Neutrophil (primary cell): ENCODE results near the gene SLFN11.
"Not testable (repeated sequence)": the region's sequence is repeated elsewhere in the genome, so short reads cannot be mapped to it uniquely, and the experiment has no call there.

Experiments used
- H3K27ac ChIP-seq: fragments of 200-600 bp; sonication (generic); 2 replicates; pipeline ENCODE4 v1.5.1; 2016; ENCODE audit warnings: mild to moderate bottlenecking, moderate library complexity
- H3K27me3 ChIP-seq: fragments of 200-600 bp; sonication (generic); 2 replicates; pipeline ENCODE4 v1.6.0; 2016; ENCODE audit warnings: mild to moderate bottlenecking
- H3K36me3 ChIP-seq: fragments of 200-600 bp; sonication (generic); 2 replicates; pipeline ENCODE4 v1.5.1; 2017
- H3K4me1 ChIP-seq, 2 experiments: fragments of 200-600 bp in 1 of 2; sonication (generic) in 1 of 2; 1 replicate in 1 of 2; 2 replicates in 1 of 2; pipeline versions ENCODE4 v1.5.1 to v1.6.1; 2013 to 2016; ENCODE audit warnings: low read depth in 1 of 2, low read length in 1 of 2, mild to moderate bottlenecking in 1 of 2, moderate library complexity in 1 of 2; ENCODE audit not compliant: control insufficient read depth in 1 of 2, insufficient read depth in 1 of 2
- H3K4me3 ChIP-seq, 2 experiments: fragments of 200-600 bp in 1 of 2; sonication (generic) in 1 of 2; 1 replicate in 1 of 2; 2 replicates in 1 of 2; pipeline ENCODE4 v1.5.1; 2013 to 2016; ENCODE audit warnings: low read depth in 1 of 2, low read length in 1 of 2, mild to moderate bottlenecking in 1 of 2, moderate library complexity in 1 of 2
- H3K9me3 ChIP-seq: fragments of 200-600 bp; sonication (generic); 2 replicates; pipeline ENCODE4 v1.5.1; 2016
- TF ChIP-seq, protein P1 (sequence below): fragments of 200-600 bp; sonication (generic); IDR thresholded peaks from 2 replicates; pipeline ENCODE4 v1.5.1; 2016; ENCODE audit warnings: antibody characterized with exemption

SLFN11 gene

GRCh38 chr17:35315283-35315682, 58.1 kb downstream of the SLFN11 start:
- H3K4me1 ChIP-seq: peaks cover 13 to 18% of the 10 kb centered on the region in 2 experiments
- peaks cover 21% of the 10 kb centered on the region for H3K27me3 ChIP-seq
- TF ChIP-seq, protein P1, sequence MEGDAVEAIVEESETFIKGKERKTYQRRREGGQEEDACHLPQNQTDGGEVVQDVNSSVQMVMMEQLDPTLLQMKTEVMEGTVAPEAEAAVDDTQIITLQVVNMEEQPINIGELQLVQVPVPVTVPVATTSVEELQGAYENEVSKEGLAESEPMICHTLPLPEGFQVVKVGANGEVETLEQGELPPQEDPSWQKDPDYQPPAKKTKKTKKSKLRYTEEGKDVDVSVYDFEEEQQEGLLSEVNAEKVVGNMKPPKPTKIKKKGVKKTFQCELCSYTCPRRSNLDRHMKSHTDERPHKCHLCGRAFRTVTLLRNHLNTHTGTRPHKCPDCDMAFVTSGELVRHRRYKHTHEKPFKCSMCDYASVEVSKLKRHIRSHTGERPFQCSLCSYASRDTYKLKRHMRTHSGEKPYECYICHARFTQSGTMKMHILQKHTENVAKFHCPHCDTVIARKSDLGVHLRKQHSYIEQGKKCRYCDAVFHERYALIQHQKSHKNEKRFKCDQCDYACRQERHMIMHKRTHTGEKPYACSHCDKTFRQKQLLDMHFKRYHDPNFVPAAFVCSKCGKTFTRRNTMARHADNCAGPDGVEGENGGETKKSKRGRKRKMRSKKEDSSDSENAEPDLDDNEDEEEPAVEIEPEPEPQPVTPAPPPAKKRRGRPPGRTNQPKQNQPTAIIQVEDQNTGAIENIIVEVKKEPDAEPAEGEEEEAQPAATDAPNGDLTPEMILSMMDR: no peak
- no peaks in the 10 kb centered on the region for H3K36me3 ChIP-seq
- H3K4me3 ChIP-seq: no peak overlapping the region
- no peak overlapping the region for H3K27ac ChIP-seq
- H3K9me3 ChIP-seq: no peaks in the 10 kb centered on the region

GRCh38 chr17:35314415-35315216, 58.8 kb downstream of the SLFN11 start:
- no peak overlapping the region for H3K27ac ChIP-seq
- H3K36me3 ChIP-seq: no peaks in the 10 kb centered on the region

GRCh38 chr17:35313875-35314409, 59.5 kb downstream of the SLFN11 start:
- peak overlapping the region; percentile 70 to 71 for H3K4me3 ChIP-seq
- no peaks in the 10 kb centered on the region for H3K9me3 ChIP-seq
- no peaks in the 10 kb centered on the region for H3K36me3 ChIP-seq
- TF ChIP-seq, protein P1: no peak
- H3K4me1 ChIP-seq: peaks cover 13 to 18% of the 10 kb centered on the region in 2 experiments
- H3K27ac ChIP-seq: no peak overlapping the region
- peaks cover 23% of the 10 kb centered on the region for H3K27me3 ChIP-seq

More at GRCh38 chr17:35314415-35315216, 58.8 kb downstream of the SLFN11 start:
- Histone ChIP-seq H3K9me3 (no peaks in the 10 kb centered on the region), H3K4me1 (peaks cover 13 to 18% of the 10 kb centered on the region in 2 experiments), H3K4me3 (no peak overlapping the region), H3K27me3 (peaks cover 21% of the 10 kb centered on the region)
- TF ChIP-seq, protein P1: no peak

- TF ChIP-seq, protein P1: peak; percentile 80
Measured at GRCh38 chr17:35312790-35313711, 60.4 kb downstream of the SLFN11 start.

GRCh38 chr17:35312346-35312745, 61.1 kb downstream of the SLFN11 start:
- Histone ChIP-seq H3K36me3 (no peaks in the 10 kb centered on the region), H3K27ac (no peak overlapping the region), H3K4me3 (peak overlapping the region in 1 of 2 experiments; percentile 71), H3K27me3 (peaks cover 32% of the 10 kb centered on the region), H3K9me3 (no peaks in the 10 kb centered on the region), H3K4me1 (peaks cover 13 to 18% of the 10 kb centered on the region in 2 experiments)
- TF ChIP-seq, protein P1: no peak

More at GRCh38 chr17:35312790-35313711, 60.4 kb downstream of the SLFN11 start:
- H3K27me3 ChIP-seq: peaks cover 26% of the 10 kb centered on the region
- no peaks in the 10 kb centered on the region for H3K36me3 ChIP-seq
- H3K9me3 ChIP-seq: no peaks in the 10 kb centered on the region
- peak overlapping the region; percentile 70 to 71 for H3K4me3 ChIP-seq
- peaks cover 13 to 18% of the 10 kb centered on the region in 2 experiments for H3K4me1 ChIP-seq
- H3K27ac ChIP-seq: peak overlapping the region; percentile 36

- Histone ChIP-seq H3K4me1 (peaks cover 13 to 17% of the 10 kb centered on the region in 2 experiments), H3K27me3 (peaks cover 28% of the 10 kb centered on the region)
- not testable (repeated sequence) for H3K9me3 ChIP-seq, H3K36me3 ChIP-seq, H3K27ac ChIP-seq, H3K4me3 ChIP-seq
Measured at GRCh38 chr17:35309345-35309744, 64.1 kb downstream of the SLFN11 start.
